Endothelial cell (in vitro differentiated cells): ENCODE results near the gene SENP2. TPM values are rescaled to one million over a fixed set of nuclear protein-coding genes. Genes with fewer than 3 reads are reported as not detected.

ENCODE experiments used
- DNase-seq: peaks from one replicate; pipeline ENCODE4 v3.0.0; 2021; ENCODE audit warnings: low spot score
- H3K27ac Mint-ChIP-seq: one replicate; pipeline ENCODE4 v1.8.0; 2021; ENCODE audit warnings: mixed read lengths, inconsistent platforms; ENCODE audit not compliant: unreplicated experiment
- H3K27me3 Mint-ChIP-seq: one replicate; pipeline ENCODE4 v1.8.0; 2021; ENCODE audit warnings: mild to moderate bottlenecking, moderate library complexity, mixed read lengths, inconsistent platforms; ENCODE audit not compliant: unreplicated experiment
- H3K36me3 Mint-ChIP-seq: one replicate; pipeline ENCODE4 v1.8.0; 2021; ENCODE audit warnings: mild to moderate bottlenecking, low read depth, mixed read lengths, inconsistent platforms; ENCODE audit not compliant: unreplicated experiment
- H3K4me1 Mint-ChIP-seq: one replicate; pipeline ENCODE4 v1.8.0; 2021; ENCODE audit warnings: mild to moderate bottlenecking, mixed read lengths, inconsistent platforms; ENCODE audit not compliant: unreplicated experiment
- H3K4me3 Mint-ChIP-seq: one replicate; pipeline ENCODE4 v1.8.0; 2021; ENCODE audit warnings: mild to moderate bottlenecking, mixed read lengths, inconsistent platforms; ENCODE audit not compliant: unreplicated experiment
- H3K9me3 Mint-ChIP-seq: one replicate; pipeline ENCODE4 v1.8.0; 2021; ENCODE audit warnings: mixed read lengths, inconsistent platforms; ENCODE audit not compliant: unreplicated experiment
- CTCF ChIP-seq: fragments of 200-600 bp; sonication (generic); IDR thresholded peaks from one replicate; pipeline ENCODE4 v1.5.0; 2021; ENCODE audit warnings: antibody characterized with exemption; ENCODE audit not compliant: unreplicated experiment
- total RNA-seq: library from RNA; stranded (reverse); fragmentation: NEBNext Ultra II Directional; extraction: Animal tissue kit (Norgen Biotek cat#: 25700); gene quantifications from one replicate; pipeline ENCODE4 v1.2.1, GENCODE V29; 2021; ENCODE audit not compliant: unreplicated experiment

The SENP2 gene
- total RNA-seq, 1 donor from 2014 or later = 34.0 TPM

GRCh38 chr3:185558395-185558794 is 27.7 kb upstream of the SENP2 start:
- no peak overlapping the region for H3K27ac Mint-ChIP-seq
- no peak overlapping the region for H3K4me3 Mint-ChIP-seq
- H3K4me1 Mint-ChIP-seq = peaks cover 12% of the 10 kb centered on the region
- no peaks in the 10 kb centered on the region for H3K36me3 Mint-ChIP-seq
- DNase-seq = no peak
- no peaks in the 10 kb centered on the region for H3K9me3 Mint-ChIP-seq
- no peak for TF ChIP-seq CTCF
- H3K27me3 Mint-ChIP-seq = peaks cover 4% of the 10 kb centered on the region

- H3K4me3 Mint-ChIP-seq = no peak overlapping the region
- H3K4me1 Mint-ChIP-seq = peaks cover 12% of the 10 kb centered on the region
Observed at GRCh38 chr3:185559706-185560090, 26.4 kb upstream of the SENP2 start.

GRCh38 chr3:185560676-185561075 is 25.4 kb upstream of the SENP2 start:
- Mint-ChIP-seq H3K4me1 (peaks cover 12% of the 10 kb centered on the region), H3K9me3 (no peaks in the 10 kb centered on the region), H3K36me3 (no peaks in the 10 kb centered on the region), H3K27me3 (peaks cover 5% of the 10 kb centered on the region), H3K4me3 (no peak overlapping the region), H3K27ac (no peak overlapping the region)
- DNase-seq = no peak
- no peak for TF ChIP-seq CTCF

More at GRCh38 chr3:185559706-185560090, 26.4 kb upstream of the SENP2 start:
- H3K36me3 Mint-ChIP-seq = no peaks in the 10 kb centered on the region
- TF ChIP-seq CTCF = no peak
- H3K27ac Mint-ChIP-seq = no peak overlapping the region
- H3K9me3 Mint-ChIP-seq = no peaks in the 10 kb centered on the region
- H3K27me3 Mint-ChIP-seq = peaks cover 5% of the 10 kb centered on the region
- no peak for DNase-seq

GRCh38 chr3:185561374-185561943 is 24.6 kb upstream of the SENP2 start:
- peaks cover 12% of the 10 kb centered on the region for H3K4me1 Mint-ChIP-seq
- DNase-seq = no peak
- H3K27ac Mint-ChIP-seq = no peak overlapping the region
- H3K4me3 Mint-ChIP-seq = no peak overlapping the region
- H3K27me3 Mint-ChIP-seq = peaks cover 4% of the 10 kb centered on the region
- no peaks in the 10 kb centered on the region for H3K9me3 Mint-ChIP-seq
- no peaks in the 10 kb centered on the region for H3K36me3 Mint-ChIP-seq
- TF ChIP-seq CTCF = no peak

- Mint-ChIP-seq H3K4me1 (peaks cover 12% of the 10 kb centered on the region), H3K27me3 (peaks cover 2% of the 10 kb centered on the region), H3K9me3 (no peaks in the 10 kb centered on the region), H3K4me3 (no peak overlapping the region), H3K36me3 (no peaks in the 10 kb centered on the region), H3K27ac (no peak overlapping the region)
- TF ChIP-seq CTCF = no peak
- DNase-seq = no peak
Observed at GRCh38 chr3:185561958-185562357, 24.1 kb upstream of the SENP2 start.
